ENCODE data around the gene CACTIN.

Gene CACTIN

GRCh38 chr19:3603121-3603811, 23.3 kb downstream of the CACTIN start:
- Histone ChIP-seq H3K4me1 (ENCODE audit: insufficient read depth, low read length) (0 out of 2 replicates have a peak, but pooled peaks cover 3% of the 10 kb centered on the region), H3K4me3 (ENCODE audit: low read length) (no peak overlapping the region), H3K9ac (ENCODE audit: low read depth, low read length) (no peak overlapping the region), H3K27ac (ENCODE audit: low read length) (no peak overlapping the region), H3K36me3 (ENCODE audit: insufficient read depth, low read depth, low read length) (no peaks in the 10 kb centered on the region), H3K9me3 (ENCODE audit: insufficient read depth, low read depth, low read length) (no peaks in the 10 kb centered on the region), H3K27me3 (ENCODE audit: insufficient read depth, low read length) (peaks cover 26% of the 10 kb centered on the region)

DNA sequence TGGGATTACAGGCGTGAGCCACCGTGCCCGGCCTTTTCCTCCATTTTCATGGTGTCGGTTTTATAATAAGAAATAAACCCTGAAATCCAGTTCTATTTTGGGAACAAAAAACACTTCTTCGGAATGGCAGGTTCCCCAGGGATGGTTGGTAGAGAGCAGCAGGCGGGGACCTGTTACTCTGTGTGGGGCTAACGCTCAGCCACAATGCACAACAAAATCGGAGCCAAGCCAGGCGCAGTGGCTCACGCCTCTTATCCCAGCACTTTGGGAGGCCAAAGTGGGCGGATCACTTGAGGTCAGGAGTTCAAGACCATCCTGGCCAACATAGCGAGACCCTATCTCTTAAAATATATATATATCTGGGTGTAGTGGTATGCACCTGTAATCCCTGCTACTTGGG, 25.6 kb downstream of the CACTIN start:
- H3K9me3 ChIP-seq (ENCODE audit: insufficient read depth, low read depth, low read length), result no peaks in the 10 kb centered on the region
- H3K4me3 ChIP-seq (ENCODE audit: low read length), result no peak overlapping the region
- no peak overlapping the region for H3K9ac ChIP-seq (ENCODE audit: low read depth, low read length)
- no peaks in the 10 kb centered on the region for H3K36me3 ChIP-seq (ENCODE audit: insufficient read depth, low read depth, low read length)
- H3K4me1 ChIP-seq (ENCODE audit: insufficient read depth, low read length), result no peaks in the 10 kb centered on the region
- H3K27me3 ChIP-seq (ENCODE audit: insufficient read depth, low read length), result peaks cover 14% of the 10 kb centered on the region
- H3K27ac ChIP-seq (ENCODE audit: low read length), result no peak overlapping the region

GRCh38 chr19:3599776-3600187, 26.8 kb downstream of the CACTIN start:
- Histone ChIP-seq H3K4me3 (ENCODE audit: low read length) (no peak overlapping the region), H3K9me3 (ENCODE audit: insufficient read depth, low read depth, low read length) (no peaks in the 10 kb centered on the region), H3K9ac (ENCODE audit: low read depth, low read length) (no peak overlapping the region), H3K27ac (ENCODE audit: low read length) (no peak overlapping the region), H3K36me3 (ENCODE audit: insufficient read depth, low read depth, low read length) (no peaks in the 10 kb centered on the region), H3K27me3 (ENCODE audit: insufficient read depth, low read length) (peaks cover 1% of the 10 kb centered on the region; the same call in 1 of the 2 replicates), H3K4me1 (ENCODE audit: insufficient read depth, low read length) (no peaks in the 10 kb centered on the region)

GRCh38 chr19:3595521-3596061, 31.0 kb downstream of the CACTIN start:
- no peak overlapping the region for H3K4me3 ChIP-seq (ENCODE audit: low read length)
- peaks cover 24% of the 10 kb centered on the region for H3K27me3 ChIP-seq (ENCODE audit: insufficient read depth, low read length)
- no peak overlapping the region for H3K9ac ChIP-seq (ENCODE audit: low read depth, low read length)
- no peaks in the 10 kb centered on the region for H3K4me1 ChIP-seq (ENCODE audit: insufficient read depth, low read length)
- H3K9me3 ChIP-seq (ENCODE audit: insufficient read depth, low read depth, low read length), result peaks cover 15% of the 10 kb centered on the region; the same call in 1 of the 2 replicates
- H3K36me3 ChIP-seq (ENCODE audit: insufficient read depth, low read depth, low read length), result no peaks in the 10 kb centered on the region
- H3K27ac ChIP-seq (ENCODE audit: low read length), result no peak overlapping the region

DNA sequence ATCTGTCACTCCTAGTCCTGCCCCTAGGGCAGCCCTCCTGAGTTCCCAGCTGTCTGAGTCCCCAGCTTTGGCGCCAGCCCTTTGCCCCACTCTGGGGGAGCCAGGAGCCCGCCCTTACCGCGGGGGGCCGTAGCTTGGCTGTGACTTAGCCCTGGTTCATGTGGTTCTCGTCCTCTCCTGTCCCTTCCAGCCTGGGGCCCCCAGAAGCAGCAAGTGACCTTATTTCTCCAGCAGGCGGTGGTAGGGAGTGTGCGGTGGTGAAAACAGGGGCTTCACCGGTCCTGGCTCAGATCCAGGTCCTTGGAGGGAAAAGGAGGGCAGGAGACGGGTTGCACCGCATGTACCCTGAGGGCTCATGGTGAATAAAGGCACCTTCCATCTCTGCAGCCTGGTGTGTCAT, 33.4 kb downstream of the CACTIN start:
- peaks cover 24% of the 10 kb centered on the region for H3K27me3 ChIP-seq (ENCODE audit: insufficient read depth, low read length)
- peaks cover 19% of the 10 kb centered on the region; the same call in 1 of the 2 replicates for H3K9me3 ChIP-seq (ENCODE audit: insufficient read depth, low read depth, low read length)
- H3K36me3 ChIP-seq (ENCODE audit: insufficient read depth, low read depth, low read length), result no peaks in the 10 kb centered on the region
- H3K9ac ChIP-seq (ENCODE audit: low read depth, low read length), result no peak overlapping the region
- no peak overlapping the region for H3K27ac ChIP-seq (ENCODE audit: low read length)
- H3K4me1 ChIP-seq (ENCODE audit: insufficient read depth, low read length), result no peaks in the 10 kb centered on the region
- no peak overlapping the region for H3K4me3 ChIP-seq (ENCODE audit: low read length)

DNA sequence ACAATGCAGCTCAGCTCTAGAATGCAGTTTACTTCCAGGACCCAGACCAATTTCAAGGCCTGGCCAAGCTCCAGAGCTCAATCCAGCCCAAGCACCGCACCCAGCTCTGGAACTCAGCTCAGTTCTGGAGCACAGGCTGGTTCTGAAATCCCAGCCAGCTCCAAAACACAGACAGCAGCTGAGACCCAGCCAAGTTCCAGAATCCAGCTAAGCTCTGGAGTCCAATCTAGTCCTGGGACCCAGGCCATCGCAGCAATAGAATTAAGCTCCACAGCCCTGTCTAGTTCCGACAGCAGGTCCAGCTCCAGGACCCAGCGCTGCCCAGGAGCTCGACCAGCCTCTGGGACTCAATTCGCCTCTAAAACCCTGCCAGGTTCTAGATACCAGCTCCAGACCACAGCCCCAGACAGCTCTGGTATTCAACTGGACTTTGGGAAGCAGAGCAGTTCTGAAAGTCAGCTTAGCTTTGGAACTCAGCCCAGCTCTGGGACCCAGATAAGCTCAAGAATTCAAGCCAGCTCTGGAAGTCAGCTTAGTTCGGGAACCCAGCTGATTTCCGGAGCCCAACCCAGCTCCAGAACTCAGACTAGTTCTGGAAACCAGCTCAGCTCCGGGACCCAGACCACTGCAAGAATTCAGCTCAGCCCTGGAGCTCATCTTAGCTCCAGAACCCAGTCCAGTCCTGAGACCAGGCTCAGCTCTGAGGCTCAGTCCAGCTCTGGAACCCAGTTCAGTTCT, 34.5 kb downstream of the CACTIN start:
- no peaks in the 10 kb centered on the region for H3K36me3 ChIP-seq (ENCODE audit: insufficient read depth, low read depth, low read length)
- no peak overlapping the region for H3K27ac ChIP-seq (ENCODE audit: low read length)
- H3K4me1 ChIP-seq (ENCODE audit: insufficient read depth, low read length), result no peaks in the 10 kb centered on the region
- no peak overlapping the region for H3K4me3 ChIP-seq (ENCODE audit: low read length)
- H3K9ac ChIP-seq (ENCODE audit: low read depth, low read length), result no peak overlapping the region
- peaks cover 29% of the 10 kb centered on the region for H3K27me3 ChIP-seq (ENCODE audit: insufficient read depth, low read length)
- H3K9me3 ChIP-seq (ENCODE audit: insufficient read depth, low read depth, low read length), result peaks cover 19% of the 10 kb centered on the region; the same call in 1 of the 2 replicates

- Histone ChIP-seq H3K4me3 (ENCODE audit: low read length) (no peak overlapping the region), H3K27me3 (ENCODE audit: insufficient read depth, low read length) (peaks cover 38% of the 10 kb centered on the region), H3K9ac (ENCODE audit: low read depth, low read length) (no peak overlapping the region), H3K4me1 (ENCODE audit: insufficient read depth, low read length) (no peaks in the 10 kb centered on the region), H3K27ac (ENCODE audit: low read length) (no peak overlapping the region), H3K36me3 (ENCODE audit: insufficient read depth, low read depth, low read length) (no peaks in the 10 kb centered on the region), H3K9me3 (ENCODE audit: insufficient read depth, low read depth, low read length) (peaks cover 19% of the 10 kb centered on the region; the same call in 1 of the 2 replicates)
Measured at GRCh38 chr19:3590991-3591659, 35.5 kb downstream of the CACTIN start.

DNA sequence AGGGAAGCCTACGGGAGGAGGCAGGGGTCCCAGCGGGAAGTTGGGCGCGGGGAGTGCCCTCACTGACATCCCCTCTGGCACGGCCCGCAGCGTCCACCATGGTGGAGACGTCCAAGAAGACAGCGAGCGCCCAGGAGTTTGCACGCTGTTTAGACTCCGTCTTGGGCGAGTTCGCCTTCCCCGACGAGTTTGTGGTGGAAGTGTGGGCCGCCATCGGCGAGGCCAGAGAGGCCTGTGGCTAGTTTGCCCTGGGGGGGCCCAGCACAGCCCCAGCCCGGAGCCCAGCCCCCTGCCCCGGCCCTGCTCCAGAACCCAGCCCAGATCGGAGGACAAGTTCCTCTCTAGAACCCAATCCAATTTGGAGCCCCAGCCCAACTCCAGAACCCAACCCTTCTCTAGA, 36.6 kb downstream of the CACTIN start:
- Histone ChIP-seq H3K4me3 (ENCODE audit: low read length) (no peak overlapping the region), H3K9ac (ENCODE audit: low read depth, low read length) (no peak overlapping the region), H3K27ac (ENCODE audit: low read length) (no peak overlapping the region), H3K9me3 (ENCODE audit: insufficient read depth, low read depth, low read length) (peaks cover 19% of the 10 kb centered on the region; the same call in 1 of the 2 replicates), H3K36me3 (ENCODE audit: insufficient read depth, low read depth, low read length) (no peaks in the 10 kb centered on the region), H3K4me1 (ENCODE audit: insufficient read depth, low read length) (no peaks in the 10 kb centered on the region), H3K27me3 (ENCODE audit: insufficient read depth, low read length) (peaks cover 50% of the 10 kb centered on the region)

DNA sequence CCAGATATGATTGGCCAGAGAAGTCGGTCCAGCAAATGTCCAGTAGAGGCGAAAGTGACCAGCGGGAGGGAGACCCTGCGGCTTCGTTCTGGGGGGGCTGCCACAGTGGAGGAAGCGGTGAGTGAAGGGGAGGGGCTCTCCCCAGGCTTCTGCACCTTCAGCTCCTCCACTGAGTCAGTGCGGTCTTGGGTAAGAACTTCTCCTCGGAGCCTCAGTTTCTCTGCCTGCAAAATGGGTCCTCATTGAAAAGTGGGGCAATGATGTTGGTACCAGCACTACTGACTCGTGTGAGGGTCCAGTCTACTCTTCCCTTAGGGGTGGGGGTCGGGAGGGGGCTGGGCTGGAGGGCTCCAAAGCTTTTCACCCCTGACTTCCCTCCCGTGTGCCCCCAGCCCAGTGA, 37.2 kb downstream of the CACTIN start:
- Histone ChIP-seq H3K27me3 (ENCODE audit: insufficient read depth, low read length) (peaks cover 55% of the 10 kb centered on the region), H3K9me3 (ENCODE audit: insufficient read depth, low read depth, low read length) (peaks cover 19% of the 10 kb centered on the region; the same call in 1 of the 2 replicates)

DNA sequence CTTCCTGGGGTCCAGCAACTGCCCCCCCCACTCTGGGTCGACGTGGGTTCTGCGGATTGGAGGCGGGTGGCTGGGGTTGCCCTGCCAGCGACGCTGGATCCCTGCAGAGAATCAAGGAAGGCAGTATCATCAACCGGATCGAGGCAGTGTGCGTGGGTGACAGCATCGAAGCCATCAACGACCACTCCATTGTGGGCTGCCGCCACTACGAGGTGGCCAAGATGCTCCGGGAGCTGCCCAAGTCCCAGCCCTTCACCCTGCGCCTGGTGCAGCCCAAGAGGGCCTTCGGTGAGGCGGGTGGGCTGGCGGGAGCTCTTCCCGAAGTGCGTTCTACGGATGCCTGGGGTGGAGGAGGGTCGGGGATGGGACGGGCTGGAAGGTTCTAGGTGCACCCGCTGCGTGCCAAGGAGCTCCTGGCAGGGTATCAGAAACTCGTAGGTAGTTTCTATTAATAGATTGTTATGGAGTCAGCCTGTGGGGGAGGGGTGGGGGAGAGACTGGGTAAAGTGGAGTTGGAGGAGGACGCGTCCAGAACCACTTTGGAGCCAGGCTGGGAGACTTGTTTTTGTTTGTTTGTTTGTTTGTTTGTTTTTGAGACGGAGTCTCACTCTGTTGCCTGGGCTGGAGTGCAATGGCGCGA, 39.8 kb downstream of the CACTIN start:
- Histone ChIP-seq H3K36me3 (ENCODE audit: insufficient read depth, low read depth, low read length) (no peaks in the 10 kb centered on the region), H3K4me1 (ENCODE audit: insufficient read depth, low read length) (no peaks in the 10 kb centered on the region), H3K27me3 (ENCODE audit: insufficient read depth, low read length) (peaks cover 50% of the 10 kb centered on the region), H3K27ac (ENCODE audit: low read length) (no peak overlapping the region), H3K4me3 (ENCODE audit: low read length) (no peak overlapping the region), H3K9ac (ENCODE audit: low read depth, low read length) (no peak overlapping the region), H3K9me3 (ENCODE audit: insufficient read depth, low read depth, low read length) (peaks cover 17% of the 10 kb centered on the region; the same call in 1 of the 2 replicates)

More for the DNA sequence above, 37.2 kb downstream of the CACTIN start:
- Histone ChIP-seq H3K9ac (ENCODE audit: low read depth, low read length) (no peak overlapping the region), H3K27ac (ENCODE audit: low read length) (no peak overlapping the region), H3K4me3 (ENCODE audit: low read length) (no peak overlapping the region), H3K36me3 (ENCODE audit: insufficient read depth, low read depth, low read length) (no peaks in the 10 kb centered on the region), H3K4me1 (ENCODE audit: insufficient read depth, low read length) (no peaks in the 10 kb centered on the region)

- H3K27me3 ChIP-seq (ENCODE audit: insufficient read depth, low read length), result peaks cover 44% of the 10 kb centered on the region
- peak overlapping the region; percentile 55; the same call in 1 of the 2 replicates for H3K4me3 ChIP-seq (ENCODE audit: low read length)
- no peaks in the 10 kb centered on the region for H3K36me3 ChIP-seq (ENCODE audit: insufficient read depth, low read depth, low read length)
- peaks cover 10% of the 10 kb centered on the region; the same call in 1 of the 2 replicates for H3K9me3 ChIP-seq (ENCODE audit: insufficient read depth, low read depth, low read length)
- H3K4me1 ChIP-seq (ENCODE audit: insufficient read depth, low read length), result no peaks in the 10 kb centered on the region
- no peak overlapping the region for H3K27ac ChIP-seq (ENCODE audit: low read length)
- H3K9ac ChIP-seq (ENCODE audit: low read depth, low read length), result no peak overlapping the region
Measured at GRCh38 chr19:3586127-3586626, 40.4 kb downstream of the CACTIN start.

Measured in iPS-20b (cell line).